Stomach (tissue), 9 donors: ENCODE measurements around the gene ESD. TPM values are rescaled to one million over a fixed set of nuclear protein-coding genes. Genes with fewer than 3 reads are reported as not detected.
"Not testable (repeated sequence)": the region's sequence is repeated elsewhere in the genome, so short reads cannot be mapped to it uniquely, and the experiment has no call there.

Source experiments
- DNase-seq, 2 donors: peaks; one replicate each; pipeline versions ENCODE4 v3.0.0 to v3.0.0-alpha.2; 2013 to 2019
- H3K27ac ChIP-seq, 5 donors: fragments of 200-600 bp in 4 of 5; sonication (generic) in 4 of 5; one replicate each; pipeline ENCODE4 v1.5.1; 2013 to 2019; ENCODE audit warnings: mild to moderate bottlenecking in 1 of 5, moderate library complexity in 1 of 5
- H3K27me3 ChIP-seq, 3 donors: fragments of 200-600 bp; sonication (generic); one replicate each; pipeline ENCODE4 v1.5.1; 2017 to 2019; ENCODE audit warnings: mixed run types in 1 of 3
- H3K36me3 ChIP-seq, 4 donors: fragments of 200-600 bp; sonication (generic); 1 replicate in 3 of 4; 2 replicates in 1 of 4; pipeline ENCODE4 v1.5.1; 2016 to 2019
- H3K4me1 ChIP-seq, 4 donors: fragments of 200-600 bp; sonication (generic); one replicate each; pipeline ENCODE4 v1.5.1; 2016 to 2019
- H3K4me3 ChIP-seq, 4 donors: fragments of 200-600 bp; sonication (generic) in 3 of 4; one replicate each; pipeline ENCODE4 v1.5.1; 2016 to 2019; ENCODE audit warnings: mild to moderate bottlenecking in 1 of 4
- H3K9me3 ChIP-seq, 4 donors: fragments of 200-600 bp; sonication (generic); one replicate each; pipeline ENCODE4 v1.5.1; 2016 to 2019
- EP300 ChIP-seq: sonication (generic); formaldehyde crosslinking; IDR thresholded peaks from one replicate; pipeline ENCODE4 v1.6.1; 2017; ENCODE audit warnings: antibody characterized with exemption
- POLR2A ChIP-seq, 4 donors: fragments of 450-650 bp; IDR thresholded peaks; one replicate each; pipeline ENCODE4 v1.6.1; 2016; ENCODE audit warnings: antibody characterized with exemption in 4 of 4, control low read depth in 2 of 4, mild to moderate bottlenecking in 1 of 4, moderate library complexity in 1 of 4
- POLR2AphosphoS5 ChIP-seq, 3 donors: sonication (generic); formaldehyde crosslinking; IDR thresholded peaks; one replicate each; pipeline ENCODE4 v1.6.1; 2016; ENCODE audit warnings: antibody characterized with exemption in 3 of 3
- WGBS, 5 donors: extraction: QIAGEN DNeasy Blood & Tissue Kit in 3 of 5; methylation state at CpG; one replicate each; pipeline versions ENCODE4 v1.1.5 to v1.1.7; 2013 to 2018; 5-methylcytosine and 5-hydroxymethylcytosine counted together
- intact Hi-C: fragments of 100-400 bp; cut with DNase I; formaldehyde crosslinking; loops from one replicate; pipeline ENCODE4 v1.15.1; 2023; ENCODE audit warnings: low total_unique reads
- polyA plus RNA-seq, 3 donors: library from polyadenylated mRNA; stranded (reverse); fragments of 200-250 nt; gene quantifications; one replicate each; pipeline ENCODE4 v1.2.3, GENCODE V29; 2013
- total RNA-seq, 5 donors: library from RNA; depleted of rRNA; stranded (reverse); fragments of >200 nt; gene quantifications; one replicate each; pipeline versions ENCODE4 v1.1.0 to v1.2.3, GENCODE V29; 2014 to 2016
- TF ChIP-seq, protein P1 (sequence below), 7 experiments: fragments of 450-650 bp in 4 of 7; fragments of 200-600 bp in 3 of 7; sonication (generic) in 3 of 7; IDR thresholded peaks; one replicate each; pipeline ENCODE4 v1.5.1; 2016 to 2019; ENCODE audit warnings: antibody characterized with exemption in 7 of 7, control low read depth in 2 of 7, mild to moderate bottlenecking in 1 of 7
- donor health status: healthy with polysubstance abuse.
- donor health status: Bipolar disorder and iron deficiency.
- donor health status: healthy.

The ESD gene
- total and polyA plus RNA-seq, 8 donors, result 26.8 to 116 (median 93.9) TPM

DNA sequence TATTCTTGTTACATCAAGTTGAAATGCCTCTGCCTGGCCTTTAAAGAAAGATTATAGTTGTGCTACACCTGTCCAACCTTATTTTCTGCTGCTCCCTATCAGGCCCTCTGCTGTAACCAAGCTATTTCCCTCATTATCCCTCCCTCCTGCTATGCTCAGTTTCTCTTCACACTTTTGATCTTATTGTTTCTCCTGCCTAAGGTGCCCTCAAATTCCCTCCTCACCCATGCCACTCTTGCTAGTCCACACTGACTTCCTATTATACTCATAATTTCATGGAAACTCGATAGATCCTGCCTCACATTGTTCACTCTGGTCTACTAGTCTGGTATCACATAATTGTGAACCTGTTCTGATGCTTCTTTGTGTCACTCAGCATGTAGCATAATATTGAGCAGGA, 19.4 kb upstream of the ESD start:
- peaks cover 3 to 18% (median 13%) of the 10 kb centered on the region in 4 donors for H3K9me3 ChIP-seq
- intact Hi-C loops, result no loop called here
- 85 to 90% (median 86%) methylated on average over 1 of the region's 1 CpG for WGBS, 5 donors
- H3K4me1 ChIP-seq, result no peaks in the 10 kb centered on the region
- TF ChIP-seq, protein P1, sequence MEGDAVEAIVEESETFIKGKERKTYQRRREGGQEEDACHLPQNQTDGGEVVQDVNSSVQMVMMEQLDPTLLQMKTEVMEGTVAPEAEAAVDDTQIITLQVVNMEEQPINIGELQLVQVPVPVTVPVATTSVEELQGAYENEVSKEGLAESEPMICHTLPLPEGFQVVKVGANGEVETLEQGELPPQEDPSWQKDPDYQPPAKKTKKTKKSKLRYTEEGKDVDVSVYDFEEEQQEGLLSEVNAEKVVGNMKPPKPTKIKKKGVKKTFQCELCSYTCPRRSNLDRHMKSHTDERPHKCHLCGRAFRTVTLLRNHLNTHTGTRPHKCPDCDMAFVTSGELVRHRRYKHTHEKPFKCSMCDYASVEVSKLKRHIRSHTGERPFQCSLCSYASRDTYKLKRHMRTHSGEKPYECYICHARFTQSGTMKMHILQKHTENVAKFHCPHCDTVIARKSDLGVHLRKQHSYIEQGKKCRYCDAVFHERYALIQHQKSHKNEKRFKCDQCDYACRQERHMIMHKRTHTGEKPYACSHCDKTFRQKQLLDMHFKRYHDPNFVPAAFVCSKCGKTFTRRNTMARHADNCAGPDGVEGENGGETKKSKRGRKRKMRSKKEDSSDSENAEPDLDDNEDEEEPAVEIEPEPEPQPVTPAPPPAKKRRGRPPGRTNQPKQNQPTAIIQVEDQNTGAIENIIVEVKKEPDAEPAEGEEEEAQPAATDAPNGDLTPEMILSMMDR (IDR thresholded peaks at IDR 0.05), result no peak
- TF ChIP-seq EP300, result no peak
- no peak for TF ChIP-seq POLR2AphosphoS5 (IDR thresholded peaks at IDR 0.05)
- TF ChIP-seq POLR2A (IDR thresholded peaks at IDR 0.05), result no peak
- H3K27me3 ChIP-seq, result peaks cover 0 to 5% (median 5%) of the 10 kb centered on the region in 3 donors
- H3K36me3 ChIP-seq, result no peaks in the 10 kb centered on the region
- no peak overlapping the region for H3K4me3 ChIP-seq
- no peak overlapping the region for H3K27ac ChIP-seq
- no peak for DNase-seq

DNA sequence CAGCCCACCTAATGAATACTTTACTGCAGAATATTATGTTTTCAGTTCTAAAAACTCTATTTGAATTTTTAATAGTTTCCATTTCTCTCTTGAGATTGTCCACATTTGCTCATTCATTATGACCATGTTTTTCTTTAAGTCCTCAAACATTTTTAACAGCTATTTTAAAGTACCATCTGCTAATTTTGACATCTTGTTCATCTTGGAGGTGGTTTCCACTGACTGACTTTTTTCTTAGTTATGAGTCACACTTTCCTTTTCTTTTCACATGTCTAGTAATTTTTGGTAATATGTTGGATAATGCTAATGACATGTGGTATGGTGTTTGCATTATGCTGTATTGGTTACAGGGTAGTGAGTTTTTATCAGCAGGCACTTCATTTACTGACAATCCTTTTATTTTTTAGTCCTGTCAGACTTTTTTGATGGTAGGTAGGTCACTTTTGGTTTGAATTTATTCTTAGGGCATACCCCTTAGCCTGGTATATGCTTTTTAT, 15.4 kb upstream of the ESD start:
- DNase-seq, result no peak
- Histone ChIP-seq H3K36me3 (no peaks in the 10 kb centered on the region), H3K4me1 (no peaks in the 10 kb centered on the region), H3K27me3 (no peaks in the 10 kb centered on the region), H3K27ac (no peak overlapping the region), H3K4me3 (no peak overlapping the region), H3K9me3 (peaks cover 3 to 18% (median 13%) of the 10 kb centered on the region in 4 donors)
- TF ChIP-seq EP300 (no peak), POLR2AphosphoS5 (IDR thresholded peaks at IDR 0.05) (no peak), POLR2A (IDR thresholded peaks at IDR 0.05) (no peak)
- TF ChIP-seq, protein P1 (IDR thresholded peaks at IDR 0.05), result no peak
- intact Hi-C loops, result no loop called here

DNA sequence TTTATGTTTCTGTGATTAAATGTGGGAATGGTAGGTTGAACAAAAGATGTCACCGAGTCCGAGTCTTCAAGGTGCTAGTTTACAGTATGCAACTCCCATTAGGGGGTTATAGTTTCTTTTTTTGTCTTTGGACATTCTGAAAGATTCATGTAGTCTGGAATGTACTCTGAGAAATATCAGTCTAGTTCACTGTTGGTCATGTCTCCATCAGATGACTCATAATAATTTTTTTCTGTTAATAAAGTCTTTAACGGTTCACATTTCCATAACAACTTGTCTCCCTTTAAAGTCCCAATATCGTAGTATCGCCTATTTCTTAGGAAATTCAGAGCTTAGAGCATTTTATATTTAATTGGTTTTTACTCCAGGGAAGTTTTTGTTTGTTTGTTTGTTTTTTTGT, 13.5 kb upstream of the ESD start:
- H3K4me3 ChIP-seq, result no peak overlapping the region
- 89 to 96% (median 92%) methylated on average over 5 of the region's 5 CpGs for WGBS, 5 donors

DNA sequence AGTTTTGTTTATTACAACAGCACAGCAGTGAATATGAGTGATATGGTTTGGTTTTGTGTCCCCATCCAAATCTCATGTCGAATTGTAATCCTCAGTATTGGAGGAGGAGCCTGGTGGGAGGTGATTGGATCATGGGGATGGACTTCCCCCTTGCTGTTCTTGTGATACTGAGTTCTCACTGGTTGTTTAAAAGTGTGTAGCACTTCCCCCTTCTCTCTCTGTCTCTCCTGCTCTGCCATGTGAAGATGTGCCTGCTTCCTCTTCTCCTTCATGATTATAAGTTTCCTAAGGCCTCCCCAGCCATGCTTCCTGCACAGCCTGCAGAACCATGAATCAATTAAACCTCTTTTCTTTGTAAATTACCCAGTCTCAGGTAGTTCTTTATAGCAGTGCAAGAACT, 8.0 kb upstream of the ESD start:
- DNase-seq, H3K4me3 ChIP-seq, H3K4me1 ChIP-seq, H3K27ac ChIP-seq, H3K36me3 ChIP-seq, H3K27me3 ChIP-seq, H3K9me3 ChIP-seq, intact Hi-C loops: not testable (repeated sequence)
- 54 to 87% (median 72%) methylated on average over 1 of the region's 1 CpG for WGBS, 5 donors

More for the DNA sequence above, 13.5 kb upstream of the ESD start:
- TF ChIP-seq POLR2A (IDR thresholded peaks at IDR 0.05), result no peak
- intact Hi-C loops, result no loop called here
- no peaks in the 10 kb centered on the region for H3K27me3 ChIP-seq
- DNase-seq, result no peak
- H3K9me3 ChIP-seq, result peaks cover 3 to 18% (median 13%) of the 10 kb centered on the region in 4 donors
- no peaks in the 10 kb centered on the region for H3K36me3 ChIP-seq
- H3K4me1 ChIP-seq, result no peaks in the 10 kb centered on the region
- H3K27ac ChIP-seq, result no peak overlapping the region

DNA sequence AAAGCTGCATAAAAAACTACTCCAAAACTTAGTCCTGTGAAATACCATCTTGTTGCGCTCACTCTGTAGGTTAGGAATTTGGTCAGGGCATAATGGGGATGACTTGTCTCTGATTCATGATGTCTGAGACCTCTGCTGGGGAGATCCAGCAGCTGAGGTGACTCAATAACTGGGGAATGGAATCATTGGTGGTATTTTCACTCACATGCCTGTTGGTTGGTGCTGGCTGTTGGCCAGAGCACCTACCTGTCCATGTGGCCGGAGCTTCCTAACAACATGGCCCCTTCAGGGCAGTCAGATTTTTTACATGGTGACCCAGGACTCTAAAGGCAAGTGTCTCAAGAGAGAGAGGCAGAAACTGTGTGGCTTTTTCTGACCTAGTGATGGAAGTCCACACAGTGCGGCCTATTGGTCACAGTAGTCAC, 7.4 kb upstream of the ESD start:
- no peaks in the 10 kb centered on the region for H3K4me1 ChIP-seq
- no peaks in the 10 kb centered on the region for H3K27me3 ChIP-seq
- no peak for DNase-seq
- no peak overlapping the region for H3K27ac ChIP-seq
- no peak overlapping the region for H3K4me3 ChIP-seq
- TF ChIP-seq POLR2A (IDR thresholded peaks at IDR 0.05) (no peak), POLR2AphosphoS5 (IDR thresholded peaks at IDR 0.05) (no peak), EP300 (no peak)
- TF ChIP-seq, protein P1 (IDR thresholded peaks at IDR 0.05), result no peak
- 93 to 98% (median 96%) methylated on average over 2 to 3 of the region's 3 CpGs for WGBS, 5 donors
- no peaks in the 10 kb centered on the region for H3K36me3 ChIP-seq
- no peaks in the 10 kb centered on the region for H3K9me3 ChIP-seq
- intact Hi-C loops, result no loop called here
